ENCODE measurements around the gene SKAP1. TPM values are rescaled to one million over a fixed set of nuclear protein-coding genes. Genes with fewer than 3 reads are reported as not detected.

Gene SKAP1
- total RNA-seq, 6 experiments from 2014 or later, result 4.5 to 51.0 (median 17.5) TPM

DNA sequence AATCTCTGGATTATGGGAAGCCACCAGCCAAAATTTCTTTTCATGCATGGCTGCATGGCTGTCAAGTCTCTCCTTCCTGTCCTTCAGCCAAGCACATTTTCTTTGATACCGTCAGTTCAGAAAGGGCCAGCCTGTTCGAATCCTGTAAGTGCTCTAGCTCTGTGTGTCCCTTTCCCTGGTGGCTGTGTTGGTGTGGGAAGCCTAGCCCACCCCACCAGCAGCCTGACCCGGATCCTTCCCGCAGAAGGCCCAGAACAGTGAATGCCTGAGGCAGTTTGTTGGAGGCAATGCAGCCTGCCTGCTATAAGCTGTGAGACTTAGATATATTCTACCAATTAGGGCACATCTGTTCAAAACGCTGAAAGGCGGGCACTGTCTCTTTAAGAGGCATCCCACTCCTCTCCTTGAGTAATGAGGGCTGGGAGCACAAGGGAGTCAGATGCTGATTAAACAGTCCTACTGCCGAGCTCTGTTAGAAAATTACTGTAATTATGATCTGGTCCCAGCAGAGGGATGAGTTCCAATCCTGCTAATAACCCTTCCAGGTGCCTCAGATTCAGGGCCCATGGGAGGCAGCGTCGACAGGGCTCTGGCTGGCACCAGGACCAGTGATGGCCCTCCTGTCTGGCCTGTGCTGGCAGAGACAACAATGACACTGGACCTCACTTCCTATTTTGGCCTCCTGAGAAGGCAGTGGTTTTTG, 304.0 kb downstream of the SKAP1 start:
- no peak overlapping the region for H3K27ac ChIP-seq
- no CpG with 5 or more reads among the region's 9 CpGs for WGBS (ENCODE audit: insufficient coverage, low coverage, low lambda C conversion rate, missing lambda C conversion rate)
- no peaks in the 10 kb centered on the region for H3K9me3 ChIP-seq
- intact Hi-C loops (cut with DNase I), result no loop called here
- DNase-seq (no peak), ATAC-seq (no peak)
- peaks cover 0 to 20% (median 10%) of the 10 kb centered on the region in 4 donors for H3K36me3 ChIP-seq
- no peak overlapping the region for H3K4me3 ChIP-seq
- no peaks in the 10 kb centered on the region for H3K4me1 ChIP-seq
- no peak for TF ChIP-seq POLR2A (IDR thresholded peaks at IDR 0.05)
- TF ChIP-seq, protein P1, sequence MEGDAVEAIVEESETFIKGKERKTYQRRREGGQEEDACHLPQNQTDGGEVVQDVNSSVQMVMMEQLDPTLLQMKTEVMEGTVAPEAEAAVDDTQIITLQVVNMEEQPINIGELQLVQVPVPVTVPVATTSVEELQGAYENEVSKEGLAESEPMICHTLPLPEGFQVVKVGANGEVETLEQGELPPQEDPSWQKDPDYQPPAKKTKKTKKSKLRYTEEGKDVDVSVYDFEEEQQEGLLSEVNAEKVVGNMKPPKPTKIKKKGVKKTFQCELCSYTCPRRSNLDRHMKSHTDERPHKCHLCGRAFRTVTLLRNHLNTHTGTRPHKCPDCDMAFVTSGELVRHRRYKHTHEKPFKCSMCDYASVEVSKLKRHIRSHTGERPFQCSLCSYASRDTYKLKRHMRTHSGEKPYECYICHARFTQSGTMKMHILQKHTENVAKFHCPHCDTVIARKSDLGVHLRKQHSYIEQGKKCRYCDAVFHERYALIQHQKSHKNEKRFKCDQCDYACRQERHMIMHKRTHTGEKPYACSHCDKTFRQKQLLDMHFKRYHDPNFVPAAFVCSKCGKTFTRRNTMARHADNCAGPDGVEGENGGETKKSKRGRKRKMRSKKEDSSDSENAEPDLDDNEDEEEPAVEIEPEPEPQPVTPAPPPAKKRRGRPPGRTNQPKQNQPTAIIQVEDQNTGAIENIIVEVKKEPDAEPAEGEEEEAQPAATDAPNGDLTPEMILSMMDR (IDR thresholded peaks at IDR 0.05), result no peak
- H3K27me3 ChIP-seq, result no peaks in the 10 kb centered on the region

- DNase-seq (no peak), ATAC-seq (no peak)
- H3K27me3 ChIP-seq, result no peaks in the 10 kb centered on the region
- no peak overlapping the region for H3K27ac ChIP-seq
- TF ChIP-seq, protein P1 (IDR thresholded peaks at IDR 0.05), result no peak
- no peak for TF ChIP-seq POLR2A (IDR thresholded peaks at IDR 0.05)
- H3K4me3 ChIP-seq, result no peak overlapping the region
- H3K4me1 ChIP-seq, result no peaks in the 10 kb centered on the region
- intact Hi-C loops (cut with DNase I), result no loop called here
- H3K36me3 ChIP-seq, result peaks cover 0 to 34% (median 12%) of the 10 kb centered on the region in 4 donors
- 75% methylated on average over 4 of the region's 4 CpGs for WGBS (ENCODE audit: insufficient coverage, low coverage, low lambda C conversion rate, missing lambda C conversion rate)
- no peaks in the 10 kb centered on the region for H3K9me3 ChIP-seq
Measured at GRCh38 chr17:48123776-48124388, 306.1 kb downstream of the SKAP1 start.

GRCh38 chr17:48123111-48123510, 306.9 kb downstream of the SKAP1 start:
- Histone ChIP-seq H3K9me3 (no peaks in the 10 kb centered on the region), H3K4me3 (no peak overlapping the region), H3K36me3 (peaks cover 0 to 41% (median 13%) of the 10 kb centered on the region in 4 donors), H3K27ac (no peak overlapping the region), H3K4me1 (no peaks in the 10 kb centered on the region), H3K27me3 (no peaks in the 10 kb centered on the region)
- intact Hi-C loops (cut with DNase I), result no loop called here
- ATAC-seq (no peak), DNase-seq (no peak)
- no peak for TF ChIP-seq POLR2A (IDR thresholded peaks at IDR 0.05)
- TF ChIP-seq, protein P1 (IDR thresholded peaks at IDR 0.05), result no peak
- WGBS (ENCODE audit: insufficient coverage, low coverage, low lambda C conversion rate, missing lambda C conversion rate), result 91% methylated on average over 3 of the region's 6 CpGs

DNA sequence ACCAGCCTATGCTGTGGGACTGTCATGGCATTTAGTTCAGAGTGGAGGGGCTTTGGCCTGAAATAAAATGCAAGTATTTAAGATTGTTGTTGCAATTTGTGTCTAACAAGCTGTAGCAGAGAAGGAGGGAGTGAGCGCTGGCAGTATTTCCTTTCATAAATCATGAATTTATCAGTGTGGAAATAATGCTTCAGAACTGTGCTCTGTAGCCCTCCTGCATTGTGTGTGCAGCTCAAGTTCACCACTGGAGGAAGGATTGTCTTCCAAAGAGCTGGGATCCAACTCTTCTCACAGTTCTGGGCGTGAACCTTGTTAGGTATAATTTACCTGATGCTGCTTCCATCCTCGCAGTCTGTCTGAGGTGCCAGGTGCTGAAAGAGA, 307.4 kb downstream of the SKAP1 start:
- no peaks in the 10 kb centered on the region for H3K4me1 ChIP-seq
- H3K36me3 ChIP-seq, result peaks cover 0 to 46% (median 15%) of the 10 kb centered on the region in 4 donors
- H3K27me3 ChIP-seq, result no peaks in the 10 kb centered on the region
- no peak for ATAC-seq
- intact Hi-C loops (cut with DNase I), result no loop called here
- no peak for DNase-seq
- no peaks in the 10 kb centered on the region for H3K9me3 ChIP-seq
- H3K4me3 ChIP-seq, result no peak overlapping the region
- no peak overlapping the region for H3K27ac ChIP-seq
- WGBS (ENCODE audit: insufficient coverage, low coverage, low lambda C conversion rate, missing lambda C conversion rate), result 83% methylated on average over 2 of the region's 3 CpGs
- TF ChIP-seq, protein P1 (IDR thresholded peaks at IDR 0.05), result no peak
- no peak for TF ChIP-seq POLR2A (IDR thresholded peaks at IDR 0.05)
